ENCODE results near the gene KISS1R. TPM values are rescaled to one million over a fixed set of nuclear protein-coding genes. Genes with fewer than 3 reads are reported as not detected.

KISS1R gene
- total RNA-seq, 4 donors from 2014 or later = not detected

DNA sequence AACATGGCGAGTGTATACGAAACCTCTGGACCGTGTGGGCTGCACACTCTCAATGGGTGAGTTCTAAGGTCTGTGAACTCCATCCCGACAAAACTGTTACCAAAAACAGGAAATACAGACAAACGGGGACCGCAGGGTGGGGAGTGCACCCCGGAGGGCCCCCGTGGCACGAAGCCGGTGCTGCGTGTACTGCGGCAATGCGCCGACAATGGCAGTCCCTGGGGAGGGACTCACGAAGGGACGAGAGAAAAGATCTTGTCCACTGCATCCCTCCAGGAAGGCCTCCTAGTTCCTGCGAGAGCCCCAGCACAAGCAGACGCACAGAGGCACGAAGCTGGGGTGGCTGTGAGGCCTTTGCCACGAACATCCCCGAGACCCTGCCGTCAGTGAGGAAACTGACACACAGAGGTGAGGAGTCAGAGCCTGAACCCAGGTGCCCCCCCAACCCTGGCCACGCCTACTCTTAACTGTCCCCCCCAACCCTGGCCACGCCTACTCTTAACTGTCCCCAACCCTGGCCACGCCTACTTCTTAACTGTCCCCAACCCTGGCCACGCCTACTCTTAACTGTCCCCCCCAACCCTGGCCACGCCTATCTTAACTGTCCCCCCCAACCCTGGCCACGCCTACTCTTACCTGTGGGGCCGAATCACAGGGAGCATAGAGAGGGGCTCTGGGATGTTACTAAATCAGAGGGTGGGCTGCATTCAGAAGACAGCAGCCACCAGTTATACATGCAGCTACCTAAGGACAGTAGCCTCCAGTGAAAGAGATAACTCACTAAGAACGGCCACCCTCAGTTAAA lies 28.4 kb upstream of the KISS1R start:
- H3K4me3 ChIP-seq = no peak overlapping the region
- no peaks in the 10 kb centered on the region for H3K9me3 ChIP-seq
- WGBS, 2 donors (ENCODE audit: low coverage in 1 of 2) = 82 to 87% methylated on average over 10 to 30 of the region's 30 CpGs
- H3K27me3 ChIP-seq = no peaks in the 10 kb centered on the region
- no peak overlapping the region for H3K27ac ChIP-seq
- H3K36me3 ChIP-seq = peaks cover 0 to 26% (median 13%) of the 10 kb centered on the region in 4 donors
- TF ChIP-seq POLR2AphosphoS5 (IDR thresholded peaks at IDR 0.05) = no peak
- no peak for TF ChIP-seq POLR2A (IDR thresholded peaks at IDR 0.05)
- TF ChIP-seq, protein P1, sequence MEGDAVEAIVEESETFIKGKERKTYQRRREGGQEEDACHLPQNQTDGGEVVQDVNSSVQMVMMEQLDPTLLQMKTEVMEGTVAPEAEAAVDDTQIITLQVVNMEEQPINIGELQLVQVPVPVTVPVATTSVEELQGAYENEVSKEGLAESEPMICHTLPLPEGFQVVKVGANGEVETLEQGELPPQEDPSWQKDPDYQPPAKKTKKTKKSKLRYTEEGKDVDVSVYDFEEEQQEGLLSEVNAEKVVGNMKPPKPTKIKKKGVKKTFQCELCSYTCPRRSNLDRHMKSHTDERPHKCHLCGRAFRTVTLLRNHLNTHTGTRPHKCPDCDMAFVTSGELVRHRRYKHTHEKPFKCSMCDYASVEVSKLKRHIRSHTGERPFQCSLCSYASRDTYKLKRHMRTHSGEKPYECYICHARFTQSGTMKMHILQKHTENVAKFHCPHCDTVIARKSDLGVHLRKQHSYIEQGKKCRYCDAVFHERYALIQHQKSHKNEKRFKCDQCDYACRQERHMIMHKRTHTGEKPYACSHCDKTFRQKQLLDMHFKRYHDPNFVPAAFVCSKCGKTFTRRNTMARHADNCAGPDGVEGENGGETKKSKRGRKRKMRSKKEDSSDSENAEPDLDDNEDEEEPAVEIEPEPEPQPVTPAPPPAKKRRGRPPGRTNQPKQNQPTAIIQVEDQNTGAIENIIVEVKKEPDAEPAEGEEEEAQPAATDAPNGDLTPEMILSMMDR (IDR thresholded peaks at IDR 0.05) = no peak
- no peak for TF ChIP-seq EP300 (IDR thresholded peaks at IDR 0.05; ENCODE audit: low read depth)
- intact Hi-C loops (cut with DNase I; ENCODE audit: low total_unique reads) = no loop called here
- peaks cover 0 to 15% (median 11%) of the 10 kb centered on the region in 4 donors for H3K4me1 ChIP-seq
- no peak for DNase-seq
- in situ Hi-C loops (cut with MboI; ENCODE audit: low pct_ligation_motif_present in 1 of 4, low pct_unique_long_range_greater_than_20kb in 1 of 4, low sequenced_read_pairs in 3 of 4) = no loop called here

DNA sequence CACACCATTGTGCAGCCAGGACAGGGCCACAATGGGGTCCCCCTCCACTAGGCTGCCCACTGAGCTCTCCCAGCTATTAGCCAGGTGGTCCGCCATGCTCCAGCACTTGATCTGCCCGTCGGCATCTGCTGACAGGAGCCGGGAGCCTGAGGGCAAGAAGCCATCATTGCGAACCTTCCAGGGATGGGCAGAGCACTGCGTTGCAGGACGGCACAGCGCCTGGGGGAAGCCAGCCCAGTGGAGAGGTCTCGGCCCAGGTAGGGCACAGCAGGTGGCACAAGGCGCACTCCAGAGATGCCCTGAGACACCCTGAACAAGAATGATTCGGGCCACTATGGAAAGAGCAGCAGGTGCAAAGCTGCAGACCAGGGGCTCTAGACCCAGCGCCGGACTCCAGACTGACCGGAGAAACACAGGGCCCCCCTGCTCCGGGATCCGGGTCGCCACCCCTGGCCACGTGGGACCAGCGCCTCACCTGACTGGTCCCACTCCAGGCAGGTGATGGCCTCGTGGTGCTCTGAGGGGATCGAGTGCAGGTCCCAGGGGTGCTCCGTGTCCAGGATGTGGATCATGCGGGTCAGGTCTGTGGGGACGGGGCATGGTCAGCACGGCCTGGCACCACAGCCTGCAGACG lies 27.4 kb upstream of the KISS1R start:
- H3K4me3 ChIP-seq = no peak overlapping the region
- intact Hi-C loops (cut with DNase I; ENCODE audit: low total_unique reads) (no loop called here), in situ Hi-C loops (cut with MboI; ENCODE audit: low pct_ligation_motif_present in 1 of 4, low pct_unique_long_range_greater_than_20kb in 1 of 4, low sequenced_read_pairs in 3 of 4) (no loop called here)
- TF ChIP-seq POLR2A (IDR thresholded peaks at IDR 0.05) (no peak), EP300 (IDR thresholded peaks at IDR 0.05; ENCODE audit: low read depth) (no peak), POLR2AphosphoS5 (IDR thresholded peaks at IDR 0.05) (no peak)
- TF ChIP-seq, protein P1 (IDR thresholded peaks at IDR 0.05) = no peak
- DNase-seq = no peak
- no peaks in the 10 kb centered on the region for H3K9me3 ChIP-seq
- H3K27me3 ChIP-seq = no peaks in the 10 kb centered on the region
- peaks cover 0 to 23% (median 11%) of the 10 kb centered on the region in 4 donors for H3K36me3 ChIP-seq
- no peak overlapping the region for H3K27ac ChIP-seq
- peaks cover 0 to 16% (median 12%) of the 10 kb centered on the region in 4 donors for H3K4me1 ChIP-seq
- 94% methylated on average over 25 of the region's 26 CpGs; no CpG with 5 or more reads in 1 of the 2 donors for WGBS, 2 donors (ENCODE audit: low coverage in 1 of 2)

DNA sequence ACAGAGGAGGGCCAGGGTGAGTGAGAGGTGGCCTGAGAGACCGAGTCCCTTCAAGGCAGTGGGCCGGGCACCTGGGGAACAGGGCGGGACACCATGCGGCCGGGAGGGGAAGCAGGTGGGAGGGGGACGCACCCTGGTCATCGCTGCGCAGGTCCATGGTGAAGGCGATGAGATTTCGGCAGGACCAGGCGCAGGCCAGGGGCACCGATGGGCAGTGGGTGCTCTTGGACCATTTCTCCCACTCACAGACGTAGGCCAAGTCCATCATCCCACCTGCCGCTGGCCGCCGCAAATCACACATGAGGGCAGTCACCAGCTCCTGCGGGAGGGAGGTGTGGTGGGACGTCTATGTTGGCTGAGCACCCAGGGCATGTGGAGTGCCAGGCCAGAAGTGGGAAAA lies 26.3 kb upstream of the KISS1R start:
- no peak for DNase-seq
- Histone ChIP-seq H3K27me3 (no peaks in the 10 kb centered on the region), H3K4me3 (no peak overlapping the region), H3K36me3 (peaks cover 0 to 15% (median 7%) of the 10 kb centered on the region in 4 donors), H3K27ac (peak overlapping the region in 3 of 4 donors; percentile 31 to 95 (median 33)), H3K4me1 (peaks cover 0 to 16% (median 12%) of the 10 kb centered on the region in 4 donors), H3K9me3 (no peaks in the 10 kb centered on the region)
- 84% methylated on average over 18 of the region's 18 CpGs; no CpG with 5 or more reads in 1 of the 2 donors for WGBS, 2 donors (ENCODE audit: low coverage in 1 of 2)
- in situ Hi-C loops (cut with MboI; ENCODE audit: low pct_ligation_motif_present in 1 of 4, low pct_unique_long_range_greater_than_20kb in 1 of 4, low sequenced_read_pairs in 3 of 4) = no loop called here
- TF ChIP-seq EP300 (IDR thresholded peaks at IDR 0.05; ENCODE audit: low read depth) = no peak
- TF ChIP-seq, protein P1 (IDR thresholded peaks at IDR 0.05) = no peak
- no peak for TF ChIP-seq POLR2AphosphoS5 (IDR thresholded peaks at IDR 0.05)
- TF ChIP-seq POLR2A (IDR thresholded peaks at IDR 0.05) = no peak
- intact Hi-C loops (cut with DNase I; ENCODE audit: low total_unique reads) = no loop called here
